Lower leg skin (tissue), 3 donors: ENCODE results near the gene TYW1B.
"Not testable (repeated sequence)": the region's sequence is repeated elsewhere in the genome, so short reads cannot be mapped to it uniquely, and the experiment has no call there.

Source experiments
- POLR2A ChIP-seq, 2 donors: fragments of 450-650 bp; IDR thresholded peaks; one replicate each; pipeline ENCODE4 v1.6.1; 2016 to 2017; ENCODE audit warnings: antibody characterized with exemption in 2 of 2, mild to moderate bottlenecking in 1 of 2, moderate library complexity in 1 of 2
- TF ChIP-seq, protein P1 (sequence below), 3 donors: fragments of 450-650 bp; IDR thresholded peaks; one replicate each; pipeline ENCODE4 v1.5.1; 2016; ENCODE audit warnings: antibody characterized with exemption in 3 of 3, mild to moderate bottlenecking in 3 of 3, moderate library complexity in 2 of 3

- TF ChIP-seq, protein P1, sequence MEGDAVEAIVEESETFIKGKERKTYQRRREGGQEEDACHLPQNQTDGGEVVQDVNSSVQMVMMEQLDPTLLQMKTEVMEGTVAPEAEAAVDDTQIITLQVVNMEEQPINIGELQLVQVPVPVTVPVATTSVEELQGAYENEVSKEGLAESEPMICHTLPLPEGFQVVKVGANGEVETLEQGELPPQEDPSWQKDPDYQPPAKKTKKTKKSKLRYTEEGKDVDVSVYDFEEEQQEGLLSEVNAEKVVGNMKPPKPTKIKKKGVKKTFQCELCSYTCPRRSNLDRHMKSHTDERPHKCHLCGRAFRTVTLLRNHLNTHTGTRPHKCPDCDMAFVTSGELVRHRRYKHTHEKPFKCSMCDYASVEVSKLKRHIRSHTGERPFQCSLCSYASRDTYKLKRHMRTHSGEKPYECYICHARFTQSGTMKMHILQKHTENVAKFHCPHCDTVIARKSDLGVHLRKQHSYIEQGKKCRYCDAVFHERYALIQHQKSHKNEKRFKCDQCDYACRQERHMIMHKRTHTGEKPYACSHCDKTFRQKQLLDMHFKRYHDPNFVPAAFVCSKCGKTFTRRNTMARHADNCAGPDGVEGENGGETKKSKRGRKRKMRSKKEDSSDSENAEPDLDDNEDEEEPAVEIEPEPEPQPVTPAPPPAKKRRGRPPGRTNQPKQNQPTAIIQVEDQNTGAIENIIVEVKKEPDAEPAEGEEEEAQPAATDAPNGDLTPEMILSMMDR (IDR thresholded peaks at IDR 0.05), result not testable (repeated sequence)
- TF ChIP-seq POLR2A (IDR thresholded peaks at IDR 0.05), result not testable (repeated sequence)
Observed at GRCh38 chr7:72670850-72671249, 157.2 kb downstream of the TYW1B start.
